Heart left ventricle (tissue), 16 donors: ENCODE measurements around the gene SNX1. TPM values are rescaled to one million over a fixed set of nuclear protein-coding genes. Genes with fewer than 3 reads are reported as not detected.
"Not testable (repeated sequence)": the region's sequence is repeated elsewhere in the genome, so short reads cannot be mapped to it uniquely, and the experiment has no call there.

Source experiments
- ATAC-seq, 4 donors: fragments of 200-7000 bp; cut with Tn5 transposase; one replicate each; pipeline ENCODE4 v1.9.1; 2020 to 2022; ENCODE audit warnings: moderate library complexity in 4 of 4, mild to moderate bottlenecking in 3 of 4, moderate number of reproducible peaks in 1 of 4
- DNase-seq, 5 donors: peaks; one replicate each; pipeline ENCODE4 v3.0.0-alpha.2; 2020
- H3K27ac ChIP-seq, 12 donors: fragments of 200-600 bp; sonication (generic) in 4 of 12; one replicate each; pipeline versions ENCODE4 v1.5.0 to v1.8.0; 2016 to 2022; ENCODE audit warnings: mild to moderate bottlenecking in 2 of 12
- H3K27me3 ChIP-seq, 9 donors: fragments of 200-600 bp; sonication (generic) in 2 of 9; one replicate each; pipeline versions ENCODE4 v1.5.1 to v1.8.0; 2016 to 2022; ENCODE audit warnings: mild to moderate bottlenecking in 3 of 9
- H3K36me3 ChIP-seq, 9 donors: fragments of 200-600 bp; sonication (generic) in 2 of 9; one replicate each; pipeline versions ENCODE4 v1.5.0 to v1.8.0; 2018 to 2022; ENCODE audit warnings: mild to moderate bottlenecking in 2 of 9
- H3K4me1 ChIP-seq, 12 donors: fragments of 200-600 bp; sonication (generic) in 4 of 12; one replicate each; pipeline versions ENCODE4 v1.5.0 to v1.8.0; 2016 to 2022; ENCODE audit warnings: mild to moderate bottlenecking in 3 of 12
- H3K4me3 ChIP-seq, 12 donors: fragments of 200-600 bp; sonication (generic) in 4 of 12; one replicate each; pipeline versions ENCODE4 v1.5.0 to v1.8.0; 2017 to 2022; ENCODE audit warnings: mild to moderate bottlenecking in 9 of 12, moderate library complexity in 4 of 12
- H3K9me3 ChIP-seq, 12 donors: fragments of 200-600 bp; sonication (generic) in 4 of 12; one replicate each; pipeline versions ENCODE4 v1.5.0 to v1.8.0; 2016 to 2022; ENCODE audit warnings: mild to moderate bottlenecking in 1 of 12
- CTCF ChIP-seq, 12 donors: fragments of 200-600 bp; sonication (generic) in 4 of 12; IDR thresholded peaks; one replicate each; pipeline versions ENCODE4 v1.5.0 to v1.8.0; 2018 to 2022; ENCODE audit warnings: antibody characterized with exemption in 12 of 12, mild to moderate bottlenecking in 5 of 12
- POLR2A ChIP-seq, 2 donors: fragments of 450-650 bp; IDR thresholded peaks; one replicate each; pipeline ENCODE4 v1.6.1; 2017; ENCODE audit warnings: antibody characterized with exemption in 2 of 2, mild to moderate bottlenecking in 2 of 2, moderate library complexity in 2 of 2
- WGBS, 4 donors: extraction: QIAGEN DNeasy Blood & Tissue Kit in 2 of 4; methylation state at CpG; one replicate each; pipeline versions ENCODE4 v1.1.5 to v1.1.7; 2013 to 2018; 5-methylcytosine and 5-hydroxymethylcytosine counted together
- intact Hi-C, 10 donors: fragments of 100-400 bp; cut with DNase I; formaldehyde crosslinking; loops; one replicate each; pipeline versions ENCODE4 v1.11.1 to v1.14.2; 2022
- polyA plus RNA-seq, 2 donors: library from polyadenylated mRNA; stranded (reverse); fragments of 200-250 nt; gene quantifications; one replicate each; pipeline ENCODE4 v1.2.3, GENCODE V29; 2013
- total RNA-seq, 9 donors: library from RNA; depleted of rRNA in 2 of 9; stranded (reverse); fragments of >200 nt in 2 of 9; fragmentation: NEBNext Ultra II Directional in 3 of 9; extraction: Animal tissue kit (Norgen Biotek cat#: 25700) in 3 of 9; gene quantifications; one replicate each; pipeline versions ENCODE4 v1.1.0 to v1.2.4, GENCODE V29; 2016 to 2023
- donor health status: ischemic (EF 13 %, LVEDD 7.1; RV severe dilation, severe dysfunction).
- donor health status: healthy with polysubstance abuse.
- donor health status: DM: no; HTN: yes; CAD: no.
- donor health status: DM: no; HTN: no; CAD: no.
- donor health status: ischemic (EF 25% LVEDD 6.9; RV normal size, moderate dysfunction).
- donor health status: ischemic (EF 25% LVEDD 5.7; RV mildly dilated, moderate dysfunction).
- donor health status: healthy.
- donor health status: DM: yes; HTN: yes; CAD: no.
- donor health status: ischemic (EF 35%, LVEDD 5.7; RV mildly dilated, moderate dysfunction).
- donor health status: nonischemic (EF 11% LVEDD 7.7; RV severe dilation, severe dysfunction).
- donor health status: DM: yes; HTN: yes; CAD: no.
- donor health status: PGD.
- donor health status: ischemic (EF 29% LVEDD 5.4; RV normal size, mild dysfunction).
- donor health status: nonischemic (EF 23%, LVEDD 6.1; RV moderate dilation, normal function).

The SNX1 gene
- total and polyA plus RNA-seq, 11 donors, result 38.7 to 117 (median 76.3) TPM

GRCh38 chr15:64072812-64073211 is 23.0 kb upstream of the SNX1 start:
- H3K36me3 ChIP-seq, result peaks cover 0 to 47% (median 33%) of the 10 kb centered on the region in 9 donors
- no peaks in the 10 kb centered on the region for H3K27me3 ChIP-seq
- peak overlapping the region in 1 of 12 donors; percentile 84 for H3K27ac ChIP-seq
- intact Hi-C loops, result loop anchor here in 1 of 10 donors (10.0 kb wide), 1 partner anchor 448 kb away; no protein-coding TSS in a partner anchor
- no peaks in the 10 kb centered on the region for H3K9me3 ChIP-seq
- H3K4me1 ChIP-seq, result peaks cover 3 to 45% (median 16%) of the 10 kb centered on the region in 12 donors
- no peak for DNase-seq
- TF ChIP-seq POLR2A (IDR thresholded peaks at IDR 0.05), result no peak
- no peak overlapping the region for H3K4me3 ChIP-seq
- ATAC-seq, result no peak
- 85 to 97% (median 86%) methylated on average over 2 of the region's 2 CpGs for WGBS, 4 donors

- H3K27me3 ChIP-seq, H3K4me3 ChIP-seq, DNase-seq, ATAC-seq, H3K9me3 ChIP-seq: not testable (repeated sequence)
- intact Hi-C loops, result loop anchor here in 1 of 10 donors (10.0 kb wide), 1 partner anchor 449 kb away; no protein-coding TSS in a partner anchor
- 95 to 100% (median 96%) methylated on average over 2 of the region's 2 CpGs for WGBS, 4 donors
- H3K4me1 ChIP-seq, result peaks cover 3 to 39% (median 16%) of the 10 kb centered on the region in 12 donors
- peaks cover 0 to 51% (median 38%) of the 10 kb centered on the region in 9 donors for H3K36me3 ChIP-seq
- H3K27ac ChIP-seq, result peak overlapping the region in 1 of 12 donors; percentile 84
Measured at GRCh38 chr15:64073496-64073895, 22.3 kb upstream of the SNX1 start.

GRCh38 chr15:64082757-64083156 is 13.0 kb upstream of the SNX1 start:
- no peaks in the 10 kb centered on the region for H3K9me3 ChIP-seq
- no peaks in the 10 kb centered on the region for H3K27me3 ChIP-seq
- peaks cover 0 to 91% (median 78%) of the 10 kb centered on the region in 9 donors for H3K36me3 ChIP-seq
- ATAC-seq (no peak), DNase-seq (no peak)
- TF ChIP-seq POLR2A (IDR thresholded peaks at IDR 0.05) (no peak), CTCF (IDR thresholded peaks at IDR 0.05) (no peak)
- 64 to 96% (median 85%) methylated on average over 3 of the region's 3 CpGs for WGBS, 4 donors
- H3K4me1 ChIP-seq, result peaks cover 0 to 3% (median 0%) of the 10 kb centered on the region in 12 donors
- H3K27ac ChIP-seq, result no peak overlapping the region
- intact Hi-C loops, result no loop called here
- H3K4me3 ChIP-seq, result no peak overlapping the region

- TF ChIP-seq CTCF (IDR thresholded peaks at IDR 0.05) (no peak), POLR2A (IDR thresholded peaks at IDR 0.05) (no peak)
- H3K36me3 ChIP-seq, result peaks cover 0 to 52% (median 36%) of the 10 kb centered on the region in 9 donors
- ATAC-seq (peak in 3 of 4 donors; percentile 19 to 29 (median 24)), DNase-seq (no peak)
- no peaks in the 10 kb centered on the region for H3K9me3 ChIP-seq
- no peak overlapping the region for H3K4me3 ChIP-seq
- no peaks in the 10 kb centered on the region for H3K27me3 ChIP-seq
- intact Hi-C loops, result loop anchor here in 2 of 10 donors (5.0 to 10.0 kb wide), 2 partner anchors 55 to 63 kb away; partner anchors contain the start of gene SNX22 (in 1 of the 2)
- H3K4me1 ChIP-seq, result peaks cover 0 to 60% (median 30%) of the 10 kb centered on the region in 12 donors
- H3K27ac ChIP-seq, result peak overlapping the region; percentile 16 to 97 (median 56)
- WGBS, 4 donors, result 70 to 90% (median 79%) methylated on average over 12 of the region's 12 CpGs
Measured at GRCh38 chr15:64089543-64090280, 6.1 kb upstream of the SNX1 start.

GRCh38 chr15:64090527-64090926 is 5.3 kb upstream of the SNX1 start:
- intact Hi-C loops, result loop anchor here in 2 of 10 donors (5.0 to 10.0 kb wide), 2 partner anchors 54 to 62 kb away; partner anchors contain the start of gene SNX22 (in 1 of the 2)
- H3K27ac ChIP-seq, result peak overlapping the region in 11 of 12 donors; percentile 14 to 97 (median 56)
- H3K9me3 ChIP-seq, result no peaks in the 10 kb centered on the region
- H3K36me3 ChIP-seq, result peaks cover 0 to 43% (median 28%) of the 10 kb centered on the region in 9 donors
- ATAC-seq (no peak), DNase-seq (peak in 1 of 5 donors; percentile 38)
- 53 to 85% (median 75%) methylated on average over 3 of the region's 3 CpGs for WGBS, 4 donors
- TF ChIP-seq CTCF (IDR thresholded peaks at IDR 0.05) (no peak), POLR2A (IDR thresholded peaks at IDR 0.05) (no peak)
- no peak overlapping the region for H3K4me3 ChIP-seq
- no peaks in the 10 kb centered on the region for H3K27me3 ChIP-seq
- H3K4me1 ChIP-seq, result peaks cover 4 to 68% (median 37%) of the 10 kb centered on the region in 12 donors
